GM12891 (cell line): ENCODE measurements around the gene RUNX1.

Experiments
- POLR2A ChIP-seq: IDR thresholded peaks from 2 replicates; pipeline ENCODE4 v1.6.1; 2011; ENCODE audit warnings: low read depth, low read length, control low read depth
- POLR2AphosphoS5 ChIP-seq: IDR thresholded peaks from 2 replicates; pipeline ENCODE4 v1.6.1; 2011; ENCODE audit warnings: low read depth, low read length, control low read depth

DNA sequence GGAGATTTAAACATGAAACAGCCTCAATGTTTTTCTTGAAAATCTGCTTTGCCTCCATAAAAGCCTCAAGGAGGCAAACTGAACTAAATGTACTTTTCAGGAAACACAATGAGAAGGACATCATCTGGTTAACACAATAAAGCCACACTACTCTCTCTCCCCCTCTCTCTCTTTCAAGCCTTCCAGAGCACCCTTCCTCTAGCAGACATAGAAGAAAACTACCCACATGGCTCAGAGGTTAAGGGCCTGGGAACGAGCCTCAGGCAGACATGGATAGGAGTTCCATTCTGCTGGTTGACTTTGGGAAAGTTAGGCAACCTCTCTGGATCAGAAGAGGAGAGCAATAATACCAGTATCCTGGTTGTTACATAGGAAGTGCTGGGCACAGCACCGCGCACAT is 42.9 kb downstream of the RUNX1 start:
- TF ChIP-seq POLR2A (no peak), POLR2AphosphoS5 (no peak)
